ENCODE results near the gene MYO3B.

DNA sequence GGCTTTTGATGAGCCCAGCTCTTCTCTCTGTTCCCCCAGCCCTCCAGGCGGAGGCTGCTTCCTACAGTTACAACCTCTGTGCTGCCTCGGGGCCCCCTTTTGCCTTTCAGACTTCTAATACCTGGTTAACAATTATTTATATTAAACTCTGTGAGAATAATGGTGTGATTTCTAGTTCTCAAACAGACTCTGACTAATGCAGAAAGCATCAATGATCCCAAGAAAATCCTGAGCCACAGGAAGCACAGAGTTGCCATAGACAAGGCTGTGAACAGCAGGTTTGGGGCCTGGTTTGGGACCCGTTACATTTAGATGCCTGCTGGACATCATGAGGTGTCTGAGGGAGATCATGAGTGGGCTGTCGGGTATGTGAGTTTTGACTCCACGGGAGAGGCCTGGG is 37.4 kb upstream of the MYO3B start:
- TF ChIP-seq, protein P1, sequence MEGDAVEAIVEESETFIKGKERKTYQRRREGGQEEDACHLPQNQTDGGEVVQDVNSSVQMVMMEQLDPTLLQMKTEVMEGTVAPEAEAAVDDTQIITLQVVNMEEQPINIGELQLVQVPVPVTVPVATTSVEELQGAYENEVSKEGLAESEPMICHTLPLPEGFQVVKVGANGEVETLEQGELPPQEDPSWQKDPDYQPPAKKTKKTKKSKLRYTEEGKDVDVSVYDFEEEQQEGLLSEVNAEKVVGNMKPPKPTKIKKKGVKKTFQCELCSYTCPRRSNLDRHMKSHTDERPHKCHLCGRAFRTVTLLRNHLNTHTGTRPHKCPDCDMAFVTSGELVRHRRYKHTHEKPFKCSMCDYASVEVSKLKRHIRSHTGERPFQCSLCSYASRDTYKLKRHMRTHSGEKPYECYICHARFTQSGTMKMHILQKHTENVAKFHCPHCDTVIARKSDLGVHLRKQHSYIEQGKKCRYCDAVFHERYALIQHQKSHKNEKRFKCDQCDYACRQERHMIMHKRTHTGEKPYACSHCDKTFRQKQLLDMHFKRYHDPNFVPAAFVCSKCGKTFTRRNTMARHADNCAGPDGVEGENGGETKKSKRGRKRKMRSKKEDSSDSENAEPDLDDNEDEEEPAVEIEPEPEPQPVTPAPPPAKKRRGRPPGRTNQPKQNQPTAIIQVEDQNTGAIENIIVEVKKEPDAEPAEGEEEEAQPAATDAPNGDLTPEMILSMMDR (IDR thresholded peaks at IDR 0.05; ENCODE audit: insufficient read depth, low read length, poor library complexity, severe bottlenecking), result no peak
- no peak for TF ChIP-seq EZH2phosphoT487 (conservative IDR thresholded peaks at IDR 0.05; ENCODE audit: low read length)

Data from SU-DHL-6 (cell line).